ENCODE measurements around the gene RFNG.

- TF ChIP-seq CTCF (IDR thresholded peaks at IDR 0.05): no peak
- TF ChIP-seq EP300 (IDR thresholded peaks at IDR 0.05): no peak
Observed at GRCh38 chr17:82047914-82048570, 3.6 kb downstream of the RFNG start.

All from suprapubic skin (tissue), 3 donors.